ENCODE measurements around the gene ZNF462.

The ZNF462 gene

DNA sequence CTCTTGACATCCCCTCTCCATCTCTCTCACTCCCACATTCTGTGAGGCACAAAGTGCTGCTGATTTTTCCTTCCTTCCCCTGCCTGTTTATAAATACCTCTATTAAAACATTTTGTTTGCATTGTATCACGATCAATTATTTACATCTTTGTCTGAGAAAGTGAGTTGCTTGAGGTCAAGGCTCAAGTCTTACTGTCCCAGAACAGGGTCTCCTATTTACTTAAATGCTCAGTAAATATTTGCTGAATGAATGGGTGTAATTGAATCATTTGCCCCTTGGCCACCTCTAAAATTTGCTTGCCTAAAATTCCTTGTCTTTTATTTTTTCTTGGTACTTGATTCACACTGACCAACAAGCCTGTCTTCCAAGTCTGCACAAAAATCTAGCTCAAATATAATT is 103.5 kb downstream of the ZNF462 start:
- peaks cover 0 to 2% (median 0%) of the 10 kb centered on the region in 4 experiments for H3K36me3 ChIP-seq (ENCODE audit: control insufficient read depth in 4 of 4, insufficient read depth in 4 of 4, low read length in 3 of 4)
- no peaks in the 10 kb centered on the region for H3K4me1 ChIP-seq (ENCODE audit: control extremely low read depth in 1 of 4, control insufficient read depth in 4 of 4, insufficient read depth in 4 of 4, low read length in 3 of 4)
- WGBS (ENCODE audit: insufficient coverage): no CpG with 5 or more reads among the region's 1 CpG
- H3K9me3 ChIP-seq (ENCODE audit: control extremely low read depth in 1 of 5, control insufficient read depth in 4 of 5, insufficient read depth in 2 of 5, low read depth in 1 of 5, low read length in 4 of 5): no peaks in the 10 kb centered on the region
- H3K27ac ChIP-seq (ENCODE audit: insufficient read depth in 1 of 2, low read depth in 1 of 2, low read length in 2 of 2, poor library complexity in 1 of 2, severe bottlenecking in 2 of 2): no peak overlapping the region
- POLR2A ChIA-PET: no interaction called here
- DNase-seq: no peak
- no peaks in the 10 kb centered on the region for H3K27me3 ChIP-seq (replicated peaks in 2 of 5; ENCODE audit: control insufficient read depth in 4 of 5, insufficient read depth in 5 of 5, low read length in 4 of 5)
- CTCF ChIA-PET: interaction anchor here (1.2 kb wide), 1 partner anchor 171 kb away, joined by 3 read pairs; no protein-coding TSS in a partner anchor
- no peak overlapping the region for H3K4me3 ChIP-seq (ENCODE audit: control insufficient read depth in 1 of 7, extremely low read depth in 1 of 7, insufficient read depth in 4 of 7, low read depth in 2 of 7, low read length in 6 of 7)

DNA sequence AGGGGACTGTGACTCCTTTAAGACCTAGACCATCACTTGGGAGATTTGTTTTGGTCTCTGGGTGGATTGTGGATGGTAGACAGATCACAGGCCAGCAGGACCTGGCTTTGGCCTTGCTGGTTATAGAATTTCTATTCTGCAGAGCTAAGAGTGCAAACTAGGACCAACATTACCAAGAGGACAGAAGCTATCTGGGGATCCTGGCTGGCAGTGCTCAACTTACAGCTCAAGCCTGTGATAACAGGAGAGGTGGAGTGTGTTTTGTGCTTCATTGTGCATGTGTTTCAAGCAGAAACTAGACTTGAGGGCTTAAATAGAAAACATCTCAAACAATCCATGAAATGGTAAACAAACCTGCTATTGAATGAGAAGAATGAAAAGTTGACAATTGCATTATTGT is 106.7 kb downstream of the ZNF462 start:
- Histone ChIP-seq H3K4me3 (ENCODE audit: control insufficient read depth in 1 of 7, extremely low read depth in 1 of 7, insufficient read depth in 4 of 7, low read depth in 2 of 7, low read length in 6 of 7) (no peak overlapping the region), H3K9me3 (ENCODE audit: control extremely low read depth in 1 of 5, control insufficient read depth in 4 of 5, insufficient read depth in 2 of 5, low read depth in 1 of 5, low read length in 4 of 5) (no peaks in the 10 kb centered on the region), H3K36me3 (ENCODE audit: control insufficient read depth in 4 of 4, insufficient read depth in 4 of 4, low read length in 3 of 4) (peaks cover 0 to 21% (median 7%) of the 10 kb centered on the region in 4 experiments), H3K27me3 (replicated peaks in 2 of 5; ENCODE audit: control insufficient read depth in 4 of 5, insufficient read depth in 5 of 5, low read length in 4 of 5) (no peaks in the 10 kb centered on the region), H3K27ac (ENCODE audit: insufficient read depth in 1 of 2, low read depth in 1 of 2, low read length in 2 of 2, poor library complexity in 1 of 2, severe bottlenecking in 2 of 2) (no peak overlapping the region), H3K4me1 (ENCODE audit: control extremely low read depth in 1 of 4, control insufficient read depth in 4 of 4, insufficient read depth in 4 of 4, low read length in 3 of 4) (no peaks in the 10 kb centered on the region)
- DNase-seq: no peak
- CTCF ChIA-PET: no interaction called here
- POLR2A ChIA-PET: no interaction called here

DNA sequence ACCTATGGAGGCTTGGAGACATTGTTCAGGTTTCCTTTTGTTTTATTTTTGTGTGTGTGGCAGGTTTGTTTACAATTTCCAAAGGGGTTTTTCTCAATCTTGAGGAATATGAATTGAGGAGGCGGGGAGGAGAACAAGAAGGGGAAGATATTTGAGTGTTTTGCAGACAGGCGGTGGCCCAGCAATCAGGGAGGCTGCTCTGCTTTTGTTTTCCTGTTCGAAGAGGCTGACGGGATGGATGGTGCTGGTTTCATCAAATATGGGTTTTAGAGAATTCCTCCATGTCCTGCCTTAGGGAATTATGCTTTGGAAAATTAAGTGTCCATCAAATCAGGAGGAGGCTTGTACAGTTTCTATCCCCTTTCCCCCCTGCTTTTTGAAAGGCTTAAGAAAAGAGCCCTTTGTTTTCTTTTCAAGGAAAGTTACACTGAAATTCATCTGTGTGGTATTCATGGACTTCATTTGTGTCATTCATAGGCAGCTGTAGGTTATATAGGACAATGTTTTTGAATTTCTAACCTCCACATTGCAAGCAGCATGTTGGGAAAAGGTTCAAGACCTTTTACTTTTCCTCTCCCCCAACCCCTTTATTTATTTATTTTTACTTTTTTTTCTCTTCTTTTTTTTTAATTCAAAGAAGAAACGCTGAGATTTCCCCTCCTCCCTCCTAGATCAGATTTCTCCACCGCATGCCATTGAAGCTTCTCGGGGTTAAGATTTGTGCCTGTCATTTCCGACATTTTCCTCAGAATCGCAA is 107.4 kb downstream of the ZNF462 start:
- Histone ChIP-seq H3K4me1 (ENCODE audit: control extremely low read depth in 1 of 4, control insufficient read depth in 4 of 4, insufficient read depth in 4 of 4, low read length in 3 of 4) (no peaks in the 10 kb centered on the region), H3K36me3 (ENCODE audit: control insufficient read depth in 4 of 4, insufficient read depth in 4 of 4, low read length in 3 of 4) (peaks cover 0 to 27% (median 7%) of the 10 kb centered on the region in 4 experiments), H3K9me3 (ENCODE audit: control extremely low read depth in 1 of 5, control insufficient read depth in 4 of 5, insufficient read depth in 2 of 5, low read depth in 1 of 5, low read length in 4 of 5) (no peaks in the 10 kb centered on the region), H3K27me3 (replicated peaks in 2 of 5; ENCODE audit: control insufficient read depth in 4 of 5, insufficient read depth in 5 of 5, low read length in 4 of 5) (no peaks in the 10 kb centered on the region), H3K4me3 (ENCODE audit: control insufficient read depth in 1 of 7, extremely low read depth in 1 of 7, insufficient read depth in 4 of 7, low read depth in 2 of 7, low read length in 6 of 7) (no peak overlapping the region), H3K27ac (ENCODE audit: insufficient read depth in 1 of 2, low read depth in 1 of 2, low read length in 2 of 2, poor library complexity in 1 of 2, severe bottlenecking in 2 of 2) (no peak overlapping the region)
- CTCF ChIA-PET: no interaction called here
- WGBS (ENCODE audit: insufficient coverage): 96% methylated on average over 4 of the region's 9 CpGs
- DNase-seq: no peak
- POLR2A ChIA-PET: no interaction called here

- Histone ChIP-seq H3K36me3 (ENCODE audit: control insufficient read depth in 4 of 4, insufficient read depth in 4 of 4, low read length in 3 of 4) (peaks cover 0 to 32% (median 8%) of the 10 kb centered on the region in 4 experiments), H3K27me3 (replicated peaks in 2 of 5; ENCODE audit: control insufficient read depth in 4 of 5, insufficient read depth in 5 of 5, low read length in 4 of 5) (no peaks in the 10 kb centered on the region), H3K27ac (ENCODE audit: insufficient read depth in 1 of 2, low read depth in 1 of 2, low read length in 2 of 2, poor library complexity in 1 of 2, severe bottlenecking in 2 of 2) (no peak overlapping the region), H3K9me3 (ENCODE audit: control extremely low read depth in 1 of 5, control insufficient read depth in 4 of 5, insufficient read depth in 2 of 5, low read depth in 1 of 5, low read length in 4 of 5) (no peaks in the 10 kb centered on the region), H3K4me1 (ENCODE audit: control extremely low read depth in 1 of 4, control insufficient read depth in 4 of 4, insufficient read depth in 4 of 4, low read length in 3 of 4) (no peaks in the 10 kb centered on the region), H3K4me3 (ENCODE audit: control insufficient read depth in 1 of 7, extremely low read depth in 1 of 7, insufficient read depth in 4 of 7, low read depth in 2 of 7, low read length in 6 of 7) (no peak overlapping the region)
- ChIA-PET CTCF (no interaction called here), POLR2A (no interaction called here)
- DNase-seq: no peak
- WGBS (ENCODE audit: insufficient coverage): no CpG with 5 or more reads among the region's 5 CpGs
These were observed 108.1 kb downstream of the ZNF462 start for GRCh38 chr9:106970976-106971457.

DNA sequence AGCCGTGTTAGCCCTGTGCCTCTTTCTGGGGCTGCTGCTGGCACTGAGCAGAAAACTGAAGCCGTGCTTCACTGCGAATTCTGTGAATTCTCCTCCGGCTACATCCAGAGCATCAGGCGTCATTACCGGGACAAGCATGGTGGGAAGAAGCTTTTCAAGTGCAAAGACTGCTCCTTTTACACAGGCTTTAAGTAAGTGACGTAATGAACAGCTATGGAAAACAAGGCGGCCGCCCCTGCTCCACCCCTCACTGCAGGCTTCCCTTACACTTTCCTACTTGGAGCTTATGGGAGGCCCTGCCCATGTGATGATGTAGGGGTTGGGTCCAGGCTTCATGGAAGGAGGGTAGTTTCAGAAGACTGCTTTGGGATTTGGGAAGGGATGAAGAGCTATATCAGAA is 109.1 kb downstream of the ZNF462 start:
- WGBS (ENCODE audit: insufficient coverage): 100% methylated on average over 7 of the region's 9 CpGs
- DNase-seq: no peak
- no peak overlapping the region for H3K27ac ChIP-seq (ENCODE audit: insufficient read depth in 1 of 2, low read depth in 1 of 2, low read length in 2 of 2, poor library complexity in 1 of 2, severe bottlenecking in 2 of 2)
- no peaks in the 10 kb centered on the region for H3K27me3 ChIP-seq (replicated peaks in 2 of 5; ENCODE audit: control insufficient read depth in 4 of 5, insufficient read depth in 5 of 5, low read length in 4 of 5)
- no peaks in the 10 kb centered on the region for H3K4me1 ChIP-seq (ENCODE audit: control extremely low read depth in 1 of 4, control insufficient read depth in 4 of 4, insufficient read depth in 4 of 4, low read length in 3 of 4)
- no peaks in the 10 kb centered on the region for H3K9me3 ChIP-seq (ENCODE audit: control extremely low read depth in 1 of 5, control insufficient read depth in 4 of 5, insufficient read depth in 2 of 5, low read depth in 1 of 5, low read length in 4 of 5)
- peaks cover 0 to 42% (median 11%) of the 10 kb centered on the region in 4 experiments for H3K36me3 ChIP-seq (ENCODE audit: control insufficient read depth in 4 of 4, insufficient read depth in 4 of 4, low read length in 3 of 4)
- ChIA-PET POLR2A (no interaction called here), CTCF (no interaction called here)
- H3K4me3 ChIP-seq (ENCODE audit: control insufficient read depth in 1 of 7, extremely low read depth in 1 of 7, insufficient read depth in 4 of 7, low read depth in 2 of 7, low read length in 6 of 7): no peak overlapping the region

DNA sequence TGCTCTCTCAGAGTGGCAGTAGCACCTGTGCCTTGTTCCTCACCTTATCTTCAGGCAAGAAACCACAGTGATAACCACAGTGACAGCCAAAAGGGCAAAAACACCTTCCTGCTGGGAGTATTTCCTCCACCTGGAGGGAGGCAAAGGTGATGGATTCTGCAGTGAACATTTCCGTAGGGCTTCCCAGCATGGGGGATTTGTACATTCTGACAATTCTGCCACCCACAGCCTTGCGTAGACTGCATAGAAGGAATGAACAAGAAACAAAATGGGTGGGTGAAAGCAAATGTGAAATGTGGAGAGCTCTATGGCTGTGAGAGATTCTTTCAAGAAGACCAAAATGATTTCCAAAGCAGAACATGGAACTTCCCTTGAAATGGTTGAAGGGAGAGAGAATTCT is 111.4 kb downstream of the ZNF462 start:
- 95% methylated on average over 2 of the region's 2 CpGs for WGBS (ENCODE audit: insufficient coverage)
- peaks cover 0 to 53% (median 14%) of the 10 kb centered on the region in 4 experiments for H3K36me3 ChIP-seq (ENCODE audit: control insufficient read depth in 4 of 4, insufficient read depth in 4 of 4, low read length in 3 of 4)
- CTCF ChIA-PET: no interaction called here

DNA sequence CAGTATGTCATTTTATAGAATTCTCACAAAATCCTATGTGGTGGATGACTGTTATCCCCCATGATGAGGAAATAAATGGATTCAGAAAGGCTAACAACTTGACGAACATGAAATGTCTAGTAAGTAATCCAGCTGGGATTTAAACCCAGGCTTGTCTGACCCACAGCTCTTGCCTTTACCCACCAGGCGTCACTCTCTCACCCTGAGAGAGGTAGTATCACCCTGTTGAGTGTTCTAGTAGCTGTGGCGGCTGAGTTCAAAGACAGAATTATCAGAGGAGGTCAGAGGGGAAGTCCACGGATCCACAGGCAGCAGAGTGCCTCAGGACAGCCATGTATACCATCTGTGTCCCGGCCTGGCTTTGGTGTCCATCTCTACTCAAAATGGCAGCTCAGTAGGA is 113.8 kb downstream of the ZNF462 start:
- Histone ChIP-seq H3K4me1 (ENCODE audit: control extremely low read depth in 1 of 4, control insufficient read depth in 4 of 4, insufficient read depth in 4 of 4, low read length in 3 of 4) (no peaks in the 10 kb centered on the region), H3K27ac (ENCODE audit: insufficient read depth in 1 of 2, low read depth in 1 of 2, low read length in 2 of 2, poor library complexity in 1 of 2, severe bottlenecking in 2 of 2) (no peak overlapping the region), H3K27me3 (replicated peaks in 2 of 5; ENCODE audit: control insufficient read depth in 4 of 5, insufficient read depth in 5 of 5, low read length in 4 of 5) (no peaks in the 10 kb centered on the region), H3K9me3 (ENCODE audit: control extremely low read depth in 1 of 5, control insufficient read depth in 4 of 5, insufficient read depth in 2 of 5, low read depth in 1 of 5, low read length in 4 of 5) (no peaks in the 10 kb centered on the region), H3K36me3 (ENCODE audit: control insufficient read depth in 4 of 4, insufficient read depth in 4 of 4, low read length in 3 of 4) (peaks cover 0 to 54% (median 14%) of the 10 kb centered on the region in 4 experiments), H3K4me3 (ENCODE audit: control insufficient read depth in 1 of 7, extremely low read depth in 1 of 7, insufficient read depth in 4 of 7, low read depth in 2 of 7, low read length in 6 of 7) (no peak overlapping the region)
- DNase-seq: no peak
- ChIA-PET CTCF (no interaction called here), POLR2A (no interaction called here)
- WGBS (ENCODE audit: insufficient coverage): 100% methylated on average over 4 of the region's 5 CpGs

More for the DNA sequence above, 111.4 kb downstream of the ZNF462 start:
- no peaks in the 10 kb centered on the region for H3K9me3 ChIP-seq (ENCODE audit: control extremely low read depth in 1 of 5, control insufficient read depth in 4 of 5, insufficient read depth in 2 of 5, low read depth in 1 of 5, low read length in 4 of 5)
- DNase-seq: no peak
- H3K4me1 ChIP-seq (ENCODE audit: control extremely low read depth in 1 of 4, control insufficient read depth in 4 of 4, insufficient read depth in 4 of 4, low read length in 3 of 4): no peaks in the 10 kb centered on the region
- POLR2A ChIA-PET: no interaction called here
- no peak overlapping the region for H3K27ac ChIP-seq (ENCODE audit: insufficient read depth in 1 of 2, low read depth in 1 of 2, low read length in 2 of 2, poor library complexity in 1 of 2, severe bottlenecking in 2 of 2)
- no peaks in the 10 kb centered on the region for H3K27me3 ChIP-seq (replicated peaks in 2 of 5; ENCODE audit: control insufficient read depth in 4 of 5, insufficient read depth in 5 of 5, low read length in 4 of 5)
- no peak overlapping the region for H3K4me3 ChIP-seq (ENCODE audit: control insufficient read depth in 1 of 7, extremely low read depth in 1 of 7, insufficient read depth in 4 of 7, low read depth in 2 of 7, low read length in 6 of 7)

Measured in common myeloid progenitor, CD34-positive (primary cell).